Endometrium (tissue), 2 donors: ENCODE data around the gene RBPJ.
"Not testable (repeated sequence)": the region's sequence is repeated elsewhere in the genome, so short reads cannot be mapped to it uniquely, and the experiment has no call there.

ENCODE experiments used
- FAIRE-seq: peaks from 2 replicates; lab custom pipeline; 2012; peaks lifted over from hg19 to GRCh38; lab: Jason Lieb, UNC
- donor health status: control.
- donor health status: control.

RBPJ gene

GRCh38 chr4:26375551-26375950, 54.7 kb downstream of the RBPJ start:
- FAIRE-seq = no peak

GRCh38 chr4:26377328-26378311, 56.8 kb downstream of the RBPJ start:
- FAIRE-seq = no peak

- FAIRE-seq = no peak
Measured at GRCh38 chr4:26379837-26380236, 59.0 kb downstream of the RBPJ start.

- FAIRE-seq = no peak
Measured at GRCh38 chr4:26380740-26381139, 59.9 kb downstream of the RBPJ start.

GRCh38 chr4:26384380-26385057, 63.7 kb downstream of the RBPJ start:
- FAIRE-seq = no peak

- FAIRE-seq = no peak
Measured at GRCh38 chr4:26385690-26386089, 64.9 kb downstream of the RBPJ start.

- FAIRE-seq = no peak
Measured at GRCh38 chr4:26386386-26386785, 65.6 kb downstream of the RBPJ start.

GRCh38 chr4:26388671-26389070, 67.9 kb downstream of the RBPJ start:
- no peak for FAIRE-seq

- no peak for FAIRE-seq
Measured at GRCh38 chr4:26397086-26397485, 76.3 kb downstream of the RBPJ start.

GRCh38 chr4:26400132-26400531, 79.3 kb downstream of the RBPJ start:
- no peak for FAIRE-seq

GRCh38 chr4:26402017-26402416, 81.2 kb downstream of the RBPJ start:
- not testable (repeated sequence) for FAIRE-seq

GRCh38 chr4:26402458-26402857, 81.6 kb downstream of the RBPJ start:
- no peak for FAIRE-seq

- FAIRE-seq = no peak
Measured at GRCh38 chr4:26404743-26405206, 84.0 kb downstream of the RBPJ start.

GRCh38 chr4:26406346-26406975, 85.6 kb downstream of the RBPJ start:
- no peak for FAIRE-seq

GRCh38 chr4:26407476-26407875, 86.7 kb downstream of the RBPJ start:
- FAIRE-seq = no peak

- FAIRE-seq = peak; percentile 93
Measured at GRCh38 chr4:26410385-26411293, 89.8 kb downstream of the RBPJ start.

- no peak for FAIRE-seq
Measured at GRCh38 chr4:26412381-26413372, 91.9 kb downstream of the RBPJ start.

GRCh38 chr4:26413582-26413981, 92.8 kb downstream of the RBPJ start:
- no peak for FAIRE-seq

GRCh38 chr4:26418107-26418506, 97.3 kb downstream of the RBPJ start:
- FAIRE-seq = no peak

- no peak for FAIRE-seq
Measured at GRCh38 chr4:26418850-26419249, 98.0 kb downstream of the RBPJ start.
